IMR-90 (cell line): Measurements from ENCODE around the gene ECI2.

ENCODE experiments used
- BHLHE40 ChIP-seq: fragments of 150-350 bp; IDR thresholded peaks from 2 replicates; pipeline ENCODE4 v1.6.1; 2016; ENCODE audit warnings: mild to moderate bottlenecking, low read depth, low read length
- RAD21 ChIP-seq: IDR thresholded peaks from 2 replicates; pipeline ENCODE4 v1.6.1; 2012; ENCODE audit warnings: low read length, improper control_type of control experiment

DNA sequence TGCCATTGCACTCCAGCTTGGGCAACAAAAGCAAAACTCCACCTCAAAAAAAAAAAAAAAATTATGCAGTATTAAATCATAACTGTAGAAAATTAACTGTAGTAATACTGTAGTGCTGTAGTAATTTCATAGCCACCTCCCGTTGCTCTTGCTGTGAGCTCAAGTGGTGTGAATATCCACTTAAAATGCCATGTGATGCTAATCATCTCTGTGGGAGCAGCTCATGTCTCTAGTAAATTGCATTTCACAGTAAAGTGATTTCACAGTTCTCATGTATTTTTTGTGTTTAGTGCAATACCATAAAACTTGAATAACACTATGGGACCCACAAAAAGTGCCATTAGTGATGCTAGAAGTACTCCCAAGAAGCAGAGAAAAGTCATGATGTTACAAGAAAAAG is 42.1 kb downstream of the ECI2 start:
- TF ChIP-seq RAD21: no peak
- TF ChIP-seq BHLHE40: no peak
